Type B pancreatic cell (in vitro differentiated cells): ENCODE results near the gene PLXDC1. TPM values are rescaled to one million over a fixed set of nuclear protein-coding genes. Genes with fewer than 3 reads are reported as not detected.
"Not testable (repeated sequence)": the region's sequence is repeated elsewhere in the genome, so short reads cannot be mapped to it uniquely, and the experiment has no call there.

Experiments used
- DNase-seq: peaks from one replicate; pipeline ENCODE4 v3.0.0; 2021; ENCODE audit warnings: mixed read lengths; ENCODE audit not compliant: unreplicated experiment; ENCODE audit errors: extremely low spot score
- H3K27ac Mint-ChIP-seq: 2 replicates; pipeline ENCODE4 v1.8.0; 2021; ENCODE audit warnings: mild to moderate bottlenecking, mixed read lengths
- H3K27me3 Mint-ChIP-seq: 2 replicates; pipeline ENCODE4 v1.8.0; 2021; ENCODE audit warnings: mixed read lengths
- H3K36me3 Mint-ChIP-seq: 2 replicates; pipeline ENCODE4 v1.8.0; 2021; ENCODE audit warnings: mixed read lengths
- H3K4me1 Mint-ChIP-seq: one replicate; pipeline ENCODE4 v1.8.0; 2021; ENCODE audit warnings: mixed read lengths; ENCODE audit not compliant: unreplicated experiment
- H3K4me3 Mint-ChIP-seq: 2 replicates; pipeline ENCODE4 v1.8.0; 2021; ENCODE audit warnings: mild to moderate bottlenecking, mixed read lengths
- H3K9me3 Mint-ChIP-seq: 2 replicates; pipeline ENCODE4 v1.8.0; 2021; ENCODE audit warnings: mixed read lengths
- total RNA-seq: library from RNA; stranded (reverse); gene quantifications from 2 replicates; pipeline ENCODE4 v1.2.1, GENCODE V29; 2021; ENCODE audit warnings: low replicate concordance
- TF ChIP-seq, protein P1 (sequence below): fragments of 200-600 bp; sonication (generic); conservative IDR thresholded peaks from 2 replicates; pipeline ENCODE4 v1.5.0; 2021; ENCODE audit warnings: antibody characterized with exemption, mild to moderate bottlenecking

The PLXDC1 gene
- total RNA-seq, 1 donor from 2014 or later, result 5.0 TPM

DNA sequence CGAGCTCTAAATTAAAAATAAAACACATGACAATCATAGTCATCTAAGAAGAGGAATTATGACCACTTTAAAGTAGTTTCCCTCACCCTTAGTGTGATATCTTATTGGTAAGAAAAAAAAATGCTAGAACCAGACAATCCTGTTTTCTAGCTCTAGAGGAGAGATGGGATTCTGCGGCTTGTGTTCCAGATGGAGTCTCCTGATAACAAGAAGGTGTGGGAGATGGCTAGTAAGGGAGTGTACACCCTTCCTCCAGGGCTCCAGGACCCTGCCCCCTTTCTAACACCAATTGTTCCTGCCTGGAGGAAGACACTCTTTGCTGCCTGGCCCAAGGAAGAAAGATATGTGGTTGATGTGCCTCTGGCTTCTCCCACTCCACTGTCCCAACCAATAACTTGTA is 115.4 kb downstream of the PLXDC1 start:
- Mint-ChIP-seq H3K27ac (peak overlapping the region; percentile 49), H3K27me3 (peaks cover 31% of the 10 kb centered on the region), H3K4me1 (no peaks in the 10 kb centered on the region), H3K36me3 (no peaks in the 10 kb centered on the region), H3K4me3 (no peak overlapping the region), H3K9me3 (no peaks in the 10 kb centered on the region)
- DNase-seq, result no peak
- TF ChIP-seq, protein P1, sequence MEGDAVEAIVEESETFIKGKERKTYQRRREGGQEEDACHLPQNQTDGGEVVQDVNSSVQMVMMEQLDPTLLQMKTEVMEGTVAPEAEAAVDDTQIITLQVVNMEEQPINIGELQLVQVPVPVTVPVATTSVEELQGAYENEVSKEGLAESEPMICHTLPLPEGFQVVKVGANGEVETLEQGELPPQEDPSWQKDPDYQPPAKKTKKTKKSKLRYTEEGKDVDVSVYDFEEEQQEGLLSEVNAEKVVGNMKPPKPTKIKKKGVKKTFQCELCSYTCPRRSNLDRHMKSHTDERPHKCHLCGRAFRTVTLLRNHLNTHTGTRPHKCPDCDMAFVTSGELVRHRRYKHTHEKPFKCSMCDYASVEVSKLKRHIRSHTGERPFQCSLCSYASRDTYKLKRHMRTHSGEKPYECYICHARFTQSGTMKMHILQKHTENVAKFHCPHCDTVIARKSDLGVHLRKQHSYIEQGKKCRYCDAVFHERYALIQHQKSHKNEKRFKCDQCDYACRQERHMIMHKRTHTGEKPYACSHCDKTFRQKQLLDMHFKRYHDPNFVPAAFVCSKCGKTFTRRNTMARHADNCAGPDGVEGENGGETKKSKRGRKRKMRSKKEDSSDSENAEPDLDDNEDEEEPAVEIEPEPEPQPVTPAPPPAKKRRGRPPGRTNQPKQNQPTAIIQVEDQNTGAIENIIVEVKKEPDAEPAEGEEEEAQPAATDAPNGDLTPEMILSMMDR, result no peak

DNA sequence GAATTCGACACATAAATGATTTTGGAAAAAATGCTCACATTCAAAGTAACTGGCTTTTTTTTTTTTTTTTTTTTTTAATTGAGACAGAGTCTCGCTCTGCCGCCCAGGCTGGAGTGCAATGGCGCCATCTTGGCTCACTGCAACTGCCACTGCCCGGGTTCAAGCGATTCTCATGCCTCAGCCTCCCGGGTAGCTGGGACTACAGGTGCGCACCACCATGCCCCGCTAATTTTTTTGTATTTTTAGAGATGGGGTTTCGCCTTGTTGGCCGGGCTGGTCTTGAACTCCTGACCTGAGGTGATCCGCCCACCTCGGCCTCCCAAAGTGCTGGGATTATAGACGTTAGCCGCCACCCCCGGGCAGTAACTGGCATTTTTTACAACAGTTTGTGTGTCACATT is 115.9 kb downstream of the PLXDC1 start:
- H3K9me3 Mint-ChIP-seq, H3K4me3 Mint-ChIP-seq, H3K4me1 Mint-ChIP-seq, DNase-seq, H3K36me3 Mint-ChIP-seq: not testable (repeated sequence)
- Mint-ChIP-seq H3K27ac (peak overlapping the region; percentile 49), H3K27me3 (peaks cover 27% of the 10 kb centered on the region)

DNA sequence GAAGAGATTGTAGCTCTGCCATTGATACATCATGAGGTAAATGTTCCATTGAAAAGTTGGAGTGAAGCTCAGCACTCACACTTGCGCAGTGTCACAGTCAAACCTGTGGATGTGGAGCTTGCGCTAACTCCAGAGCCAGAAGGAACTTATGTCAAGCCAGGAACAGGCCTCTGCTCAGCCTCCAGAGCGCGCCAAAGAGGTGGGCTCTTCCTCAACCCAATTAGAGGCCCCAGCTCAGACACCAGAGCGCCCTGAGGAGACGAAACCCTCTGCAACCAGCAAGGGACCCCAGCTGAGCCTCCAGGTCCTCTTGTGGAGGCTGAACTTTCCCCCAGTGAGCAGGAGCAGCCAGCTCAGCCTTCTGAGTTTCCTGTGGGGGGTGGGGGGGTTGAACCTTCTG is 122.7 kb downstream of the PLXDC1 start:
- no peak for DNase-seq
- TF ChIP-seq, protein P1, result no peak
- H3K27ac Mint-ChIP-seq, result no peak overlapping the region
- peaks cover 55% of the 10 kb centered on the region for H3K27me3 Mint-ChIP-seq
- H3K4me3 Mint-ChIP-seq, result no peak overlapping the region
- peaks cover 4% of the 10 kb centered on the region for H3K4me1 Mint-ChIP-seq
- no peaks in the 10 kb centered on the region for H3K36me3 Mint-ChIP-seq
- H3K9me3 Mint-ChIP-seq, result no peaks in the 10 kb centered on the region

DNA sequence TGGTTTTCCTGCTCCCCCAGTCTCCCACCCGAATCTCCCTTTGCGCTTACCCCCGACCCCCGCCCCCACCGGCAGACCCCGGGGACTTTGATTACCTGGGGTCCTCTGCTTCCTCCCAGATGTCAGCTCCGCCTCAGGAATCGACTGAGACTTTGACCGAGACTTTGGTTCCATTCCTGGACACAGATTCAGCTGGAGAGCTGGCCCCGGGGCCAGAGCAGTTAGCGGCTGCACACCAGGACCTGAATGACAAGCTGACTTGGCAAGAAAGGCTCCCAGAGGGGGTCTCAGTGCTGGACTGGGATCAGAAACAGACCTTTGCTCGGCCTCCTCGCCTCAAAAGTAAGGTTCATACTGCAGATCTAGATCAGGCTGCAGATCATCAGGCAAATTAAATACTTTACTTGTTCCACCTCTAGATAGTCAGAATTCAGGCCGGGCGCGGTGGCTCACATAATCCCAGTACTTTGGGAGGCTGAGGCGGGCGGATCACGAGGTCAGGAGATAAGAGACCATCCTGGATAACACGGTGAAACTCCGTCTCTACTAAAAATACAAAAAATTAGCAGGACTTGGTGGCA is 123.9 kb downstream of the PLXDC1 start:
- TF ChIP-seq, protein P1, result no peak
- Mint-ChIP-seq H3K27ac (no peak overlapping the region), H3K36me3 (no peaks in the 10 kb centered on the region), H3K4me1 (peaks cover 4% of the 10 kb centered on the region), H3K4me3 (peak overlapping the region; percentile 76), H3K27me3 (peaks cover 49% of the 10 kb centered on the region), H3K9me3 (no peaks in the 10 kb centered on the region)
- no peak for DNase-seq

DNA sequence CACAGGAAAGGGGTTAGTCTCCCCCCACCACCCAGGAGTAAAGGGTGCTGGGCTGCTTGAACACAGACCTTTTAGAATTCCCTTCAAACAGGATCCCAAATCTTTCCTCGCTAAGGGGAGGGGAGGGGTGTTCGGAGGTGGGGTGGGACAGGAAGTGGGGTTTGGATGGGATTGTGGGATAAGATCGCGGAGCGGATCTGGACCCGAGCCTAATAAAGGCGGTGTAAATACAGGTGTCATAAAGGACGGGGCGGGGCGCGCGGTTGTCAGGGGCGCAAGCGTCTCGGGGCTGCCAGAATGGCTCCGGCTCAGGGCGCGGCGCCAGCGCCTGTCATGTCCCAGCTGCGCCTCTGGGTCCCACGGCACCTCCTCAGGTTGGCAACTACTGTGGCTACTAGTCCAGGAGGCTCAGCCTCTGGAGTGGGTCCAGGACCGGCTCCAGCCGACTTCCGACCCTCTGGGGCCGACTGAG is 124.4 kb downstream of the PLXDC1 start:
- H3K4me1 Mint-ChIP-seq, result peaks cover 4% of the 10 kb centered on the region
- no peaks in the 10 kb centered on the region for H3K36me3 Mint-ChIP-seq
- H3K4me3 Mint-ChIP-seq, result peak overlapping the region; percentile 76
- no peak overlapping the region for H3K27ac Mint-ChIP-seq
- DNase-seq, result no peak
- no peaks in the 10 kb centered on the region for H3K9me3 Mint-ChIP-seq
- peaks cover 45% of the 10 kb centered on the region for H3K27me3 Mint-ChIP-seq
- TF ChIP-seq, protein P1, result no peak

DNA sequence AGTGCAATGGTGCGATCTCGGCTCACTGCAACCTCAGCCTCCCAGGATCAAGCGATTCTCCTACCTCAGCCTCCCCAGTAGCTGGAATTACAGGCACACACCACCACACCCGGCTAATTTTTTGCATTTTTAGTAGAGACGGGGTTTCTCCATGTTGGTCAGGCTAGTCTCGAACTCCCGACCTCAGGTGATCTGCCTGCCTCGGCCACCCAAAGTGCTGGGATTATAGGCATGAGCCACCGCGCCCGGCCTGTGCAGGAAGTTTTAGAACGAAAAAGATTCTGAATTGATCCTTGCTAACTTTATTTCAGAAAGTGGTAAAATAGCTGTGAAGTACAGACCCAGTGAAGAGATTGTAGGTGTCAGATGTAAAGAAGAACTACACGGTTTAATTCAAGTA is 125.1 kb downstream of the PLXDC1 start:
- not testable (repeated sequence) for H3K4me1 Mint-ChIP-seq, H3K27ac Mint-ChIP-seq, H3K9me3 Mint-ChIP-seq, DNase-seq, H3K36me3 Mint-ChIP-seq
- H3K27me3 Mint-ChIP-seq, result peaks cover 39% of the 10 kb centered on the region
- peak overlapping the region; percentile 76 for H3K4me3 Mint-ChIP-seq

DNA sequence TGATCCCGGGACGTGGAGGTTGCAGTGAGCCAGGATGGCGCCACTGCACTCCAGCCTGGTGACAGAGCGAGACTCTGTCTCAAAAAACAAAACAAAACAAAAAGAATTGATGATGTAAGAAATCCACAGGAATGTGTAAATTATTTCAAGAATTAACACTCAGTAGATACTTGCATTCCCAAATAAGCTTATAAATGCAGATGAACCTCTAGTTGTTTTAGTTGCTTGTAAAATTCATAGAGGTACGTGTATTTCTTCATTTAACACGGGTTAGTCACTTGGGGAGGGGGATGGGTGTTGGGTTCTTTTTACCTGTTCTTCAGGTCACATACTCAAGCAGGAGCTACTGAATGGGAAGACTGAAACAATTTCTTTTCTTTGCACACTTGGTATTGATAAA is 128.5 kb downstream of the PLXDC1 start:
- Mint-ChIP-seq H3K27ac (no peak overlapping the region), H3K36me3 (no peaks in the 10 kb centered on the region), H3K9me3 (no peaks in the 10 kb centered on the region), H3K4me1 (peaks cover 4% of the 10 kb centered on the region), H3K4me3 (no peak overlapping the region), H3K27me3 (peaks cover 36% of the 10 kb centered on the region)
- TF ChIP-seq, protein P1, result no peak
- DNase-seq, result no peak

DNA sequence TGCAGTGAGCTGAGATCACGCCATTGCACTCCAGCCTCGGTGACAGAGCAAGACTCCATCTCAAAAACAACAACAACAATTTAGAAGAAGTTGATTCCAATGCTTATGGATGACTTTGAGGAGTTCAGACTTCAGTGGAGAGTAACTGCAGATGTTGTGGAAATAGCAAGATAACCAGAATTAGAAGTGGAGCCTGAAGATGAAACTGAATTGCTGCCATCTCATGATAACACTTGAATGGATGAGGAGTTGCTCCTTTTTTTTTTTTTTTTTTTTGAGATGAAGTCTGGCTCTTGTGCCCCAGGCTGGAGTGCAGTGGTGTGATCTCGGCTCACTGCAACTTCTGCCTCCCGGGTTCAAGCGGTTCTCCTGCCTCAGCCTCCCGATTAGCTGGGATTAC is 131.4 kb downstream of the PLXDC1 start:
- not testable (repeated sequence) for H3K27ac Mint-ChIP-seq, H3K36me3 Mint-ChIP-seq, DNase-seq, H3K9me3 Mint-ChIP-seq, H3K27me3 Mint-ChIP-seq, H3K4me3 Mint-ChIP-seq, H3K4me1 Mint-ChIP-seq
